K562 (cell line): Measurements from ENCODE around the gene KLHL30. TPM values are rescaled to one million over a fixed set of nuclear protein-coding genes. Genes with fewer than 3 reads are reported as not detected.
A peak's percentile ranks its signal among the peaks of the same experiment; 100 is the strongest.

ENCODE experiments used
- CBX1 ChIP-seq: sonication (generic); IDR thresholded peaks from 2 replicates; pipeline ENCODE4 v1.6.1; 2016; ENCODE audit warnings: antibody characterized with exemption, low read depth, mild to moderate bottlenecking
- CBX5 ChIP-seq: IDR thresholded peaks from 2 replicates; pipeline ENCODE4 v1.6.1; 2014; ENCODE audit warnings: low read depth, borderline replicate concordance
- CTCF ChIP-seq, 3 experiments: IDR thresholded peaks in 2 of 3; conservative IDR thresholded peaks in 1 of 3; 2 replicates each; pipeline ENCODE4 v1.5.1; 2011 to 2012; ENCODE audit warnings: low read length in 3 of 3, mild to moderate bottlenecking in 3 of 3, control low read depth in 2 of 3, improper control_type of control experiment in 1 of 3, inconsistent platforms in 1 of 3, low read depth in 1 of 3, mixed read lengths in 1 of 3, moderate library complexity in 1 of 3; ENCODE audit not compliant: insufficient read depth in 2 of 3
- EZH2 ChIP-seq: IDR thresholded peaks from 2 replicates; pipeline ENCODE4 v1.6.1; 2012; ENCODE audit warnings: low read depth, mild to moderate bottlenecking, inconsistent platforms, low read length, borderline replicate concordance
- FOXK2 ChIP-seq, 2 experiments: fragments of 450-650 bp; IDR thresholded peaks in 1 of 2; conservative IDR thresholded peaks in 1 of 2; 2 replicates each; pipeline ENCODE4 v1.6.1; 2016; ENCODE audit warnings: low read depth in 2 of 2, mild to moderate bottlenecking in 1 of 2
- GATAD2B ChIP-seq: fragments of 450-650 bp; IDR thresholded peaks from 2 replicates; pipeline ENCODE4 v1.6.1; 2017; ENCODE audit warnings: mild to moderate bottlenecking, borderline replicate concordance
- KAT7 ChIP-seq: sonication (generic); formaldehyde crosslinking; IDR thresholded peaks from 2 replicates; pipeline ENCODE4 v1.8.0; 2022; ENCODE audit warnings: missing genetic modification reagents, mild to moderate bottlenecking, borderline replicate concordance
- MAZ ChIP-seq, 2 experiments: fragments of 450-650 bp in 1 of 2; sonication (generic) in 1 of 2; formaldehyde crosslinking; IDR thresholded peaks in 1 of 2; conservative IDR thresholded peaks in 1 of 2; 2 replicates each; pipeline versions ENCODE4 v1.4.0 to v1.5.0; 2020; ENCODE audit warnings: mild to moderate bottlenecking in 1 of 2, missing genetic modification reagents in 1 of 2
- MTF1 ChIP-seq: fragments of 250-450 bp; sonication (Bioruptor Pico); IDR thresholded peaks from 2 replicates; pipeline ENCODE4 v1.9.0; 2021; ENCODE audit warnings: moderate library complexity, mild to moderate bottlenecking, inconsistent platforms, borderline replicate concordance
- PCBP2 ChIP-seq: fragments of 200-400 bp; formaldehyde crosslinking; IDR thresholded peaks from 2 replicates; pipeline ENCODE4 v1.6.1; 2018; ENCODE audit warnings: low read length, low read depth, mild to moderate bottlenecking, moderate library complexity; ENCODE audit not compliant: poor library complexity, severe bottlenecking
- POLR2G ChIP-seq: fragments of 200-400 bp; formaldehyde crosslinking; IDR thresholded peaks from 2 replicates; pipeline ENCODE4 v1.6.1; 2017; ENCODE audit warnings: low read depth, mild to moderate bottlenecking, antibody characterized with exemption, low read length, moderate library complexity
- SREBF2 ChIP-seq: sonication (generic); formaldehyde crosslinking; IDR thresholded peaks from 2 replicates; pipeline ENCODE4 v1.4.0; 2020; ENCODE audit warnings: mild to moderate bottlenecking, missing genetic modification reagents
- TCF3 ChIP-seq: sonication (generic); formaldehyde crosslinking; IDR thresholded peaks from 2 replicates; pipeline ENCODE4 v1.4.0; 2020; ENCODE audit warnings: mild to moderate bottlenecking, missing genetic modification reagents
- TGIF2 ChIP-seq: sonication (generic); formaldehyde crosslinking; IDR thresholded peaks from 2 replicates; pipeline ENCODE4 v1.8.1; 2022; ENCODE audit warnings: mild to moderate bottlenecking, missing genetic modification reagents, moderate library complexity
- ZNF444 ChIP-seq: fragments of 250-450 bp; sonication (Bioruptor Pico); IDR thresholded peaks from 2 replicates; pipeline ENCODE4 v1.4.0; 2020; ENCODE audit warnings: mild to moderate bottlenecking, moderate library complexity
- ZNF551 ChIP-seq: fragments of 250-450 bp; sonication (Bioruptor Pico); IDR thresholded peaks from 2 replicates; pipeline ENCODE4 v1.5.0; 2021; ENCODE audit warnings: mild to moderate bottlenecking, moderate library complexity
- ZNF584 ChIP-seq: fragments of 200-800 bp; sonication (Bioruptor generic); IDR thresholded peaks from 2 replicates; pipeline ENCODE4 v1.6.1; 2016; ENCODE audit warnings: low read depth, mild to moderate bottlenecking, missing genetic modification characterization, missing compliant biosample characterization
- polyA plus RNA-seq, 8 experiments: library from polyadenylated mRNA; depleted of rRNA in 4 of 8; stranded (reverse) in 5 of 8; unstranded in 3 of 8; fragments of >200 nt; fragmentation: Nextera tagmentation in 2 of 8; fragmentation: Illumina TruSeq in 1 of 8; extraction: Ambion mirVana in 2 of 8; extraction: Trizol in 1 of 8; gene quantifications; 2 replicates each; pipeline versions ENCODE4 v1.2.1 to v1.2.3, GENCODE V29; 2011 to 2014; ENCODE audit warnings: inconsistent platforms in 1 of 8, missing spikeins in 1 of 8
- total RNA-seq, 7 experiments: library from RNA; depleted of rRNA in 6 of 7; stranded (reverse); fragments of >200 nt in 6 of 7; fragmentation: Illumina TruSeq in 2 of 7; extraction: Trizol in 2 of 7; gene quantifications; 2 replicates each; pipeline versions ENCODE4 v1.2.1 to v1.2.3, GENCODE V29; 2011 to 2021; ENCODE audit warnings: low replicate concordance in 1 of 7
- TF ChIP-seq, protein P1 (sequence below): sonication (generic); formaldehyde crosslinking; IDR thresholded peaks from 2 replicates; pipeline ENCODE4 v1.8.0; 2022; ENCODE audit warnings: missing genetic modification reagents, mild to moderate bottlenecking, moderate library complexity, borderline replicate concordance
- TF ChIP-seq, protein P2 (sequence below), 3 experiments: fragments of 200-800 bp in 1 of 3; sonication (Bioruptor generic) in 1 of 3; sonication (generic) in 1 of 3; formaldehyde crosslinking in 1 of 3; IDR thresholded peaks; 2 replicates each; pipeline versions ENCODE4 v1.6.1 to v1.8.0; 2016 to 2022; ENCODE audit warnings: mild to moderate bottlenecking in 2 of 3, missing compliant biosample characterization in 2 of 3, missing genetic modification characterization in 2 of 3, missing genetic modification reagents in 1 of 3
- TF ChIP-seq, protein P3 (sequence below): fragments of 250-450 bp; sonication (Bioruptor Pico); IDR thresholded peaks from 2 replicates; pipeline ENCODE4 v1.8.0; 2021; ENCODE audit warnings: moderate library complexity, mild to moderate bottlenecking, inconsistent platforms

The KLHL30 gene
- total and polyA plus RNA-seq, 9 of the 15 experiments (the other 6 are each of a cell fraction or from before 2014, with no cell fraction given), result 0.04 TPM; not detected in 8

GRCh38 chr2:238158509-238159070 lies 20.1 kb downstream of the KLHL30 start, which contains the start of gene ERFE (continued):
- TF ChIP-seq ZNF444 (CRISPR knock-in tag) (no peak), EZH2 (no peak), POLR2G (peak; percentile 70), PCBP2 (no peak), FOXK2 (conservative IDR thresholded peaks at IDR 0.05 in 1 of 2, IDR thresholded peaks at IDR 0.05 in 1 of 2; ENCODE audit: low read depth in 2 of 2) (no peak), GATAD2B (0 out of 2 replicates have a peak, but pooled peaks have one; percentile 51), ZNF551 (no peak), MAZ (CRISPR knock-in tag; conservative IDR thresholded peaks at IDR 0.05 in 1 of 2, IDR thresholded peaks at IDR 0.05 in 1 of 2) (peak in 1 of 2 experiments; percentile 68; a peak in 2 of 4 replicates), CBX5 (no peak), TGIF2 (CRISPR knock-in tag) (no peak), CBX1 (no peak), SREBF2 (CRISPR knock-in tag) (no peak), ZNF584 (CRISPR knock-in tag) (no peak), KAT7 (no peak), TCF3 (CRISPR knock-in tag) (no peak), MTF1 (CRISPR knock-in tag) (no peak), CTCF (IDR thresholded peaks at IDR 0.05 in 2 of 3, conservative IDR thresholded peaks at IDR 0.05 in 1 of 3; ENCODE audit: insufficient read depth in 2 of 3, low read depth in 1 of 3, low read length in 3 of 3) (peak in 2 of 3 experiments; percentile 47 to 63; a peak in 4 of 6 replicates)
- TF ChIP-seq, protein P1, sequence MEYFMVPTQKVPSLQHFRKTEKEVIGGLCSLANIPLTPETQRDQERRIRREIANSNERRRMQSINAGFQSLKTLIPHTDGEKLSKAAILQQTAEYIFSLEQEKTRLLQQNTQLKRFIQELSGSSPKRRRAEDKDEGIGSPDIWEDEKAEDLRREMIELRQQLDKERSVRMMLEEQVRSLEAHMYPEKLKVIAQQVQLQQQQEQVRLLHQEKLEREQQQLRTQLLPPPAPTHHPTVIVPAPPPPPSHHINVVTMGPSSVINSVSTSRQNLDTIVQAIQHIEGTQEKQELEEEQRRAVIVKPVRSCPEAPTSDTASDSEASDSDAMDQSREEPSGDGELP, result no peak
- TF ChIP-seq, protein P2, sequence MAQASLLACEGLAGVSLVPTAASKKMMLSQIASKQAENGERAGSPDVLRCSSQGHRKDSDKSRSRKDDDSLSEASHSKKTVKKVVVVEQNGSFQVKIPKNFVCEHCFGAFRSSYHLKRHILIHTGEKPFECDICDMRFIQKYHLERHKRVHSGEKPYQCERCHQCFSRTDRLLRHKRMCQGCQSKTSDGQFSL (CRISPR knock-in tag; IDR thresholded peaks at IDR 0.05), result peak; percentile 54; the same call in 1 of the 2 replicates
- TF ChIP-seq, protein P2 (tag; IDR thresholded peaks at IDR 0.05), result peak in 1 of 2 experiments; percentile 81; a peak in 2 of 4 replicates
- TF ChIP-seq, protein P3, sequence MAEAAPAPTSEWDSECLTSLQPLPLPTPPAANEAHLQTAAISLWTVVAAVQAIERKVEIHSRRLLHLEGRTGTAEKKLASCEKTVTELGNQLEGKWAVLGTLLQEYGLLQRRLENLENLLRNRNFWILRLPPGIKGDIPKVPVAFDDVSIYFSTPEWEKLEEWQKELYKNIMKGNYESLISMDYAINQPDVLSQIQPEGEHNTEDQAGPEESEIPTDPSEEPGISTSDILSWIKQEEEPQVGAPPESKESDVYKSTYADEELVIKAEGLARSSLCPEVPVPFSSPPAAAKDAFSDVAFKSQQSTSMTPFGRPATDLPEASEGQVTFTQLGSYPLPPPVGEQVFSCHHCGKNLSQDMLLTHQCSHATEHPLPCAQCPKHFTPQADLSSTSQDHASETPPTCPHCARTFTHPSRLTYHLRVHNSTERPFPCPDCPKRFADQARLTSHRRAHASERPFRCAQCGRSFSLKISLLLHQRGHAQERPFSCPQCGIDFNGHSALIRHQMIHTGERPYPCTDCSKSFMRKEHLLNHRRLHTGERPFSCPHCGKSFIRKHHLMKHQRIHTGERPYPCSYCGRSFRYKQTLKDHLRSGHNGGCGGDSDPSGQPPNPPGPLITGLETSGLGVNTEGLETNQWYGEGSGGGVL (CRISPR knock-in tag), result no peak
